Limb (tissue), 2 donors: ENCODE measurements around the gene PSAP.

ENCODE experiments used
- DNase-seq, 2 donors: peaks; one replicate each; pipeline ENCODE4 v3.0.0-alpha.2; 2016; ENCODE audit errors: extremely low spot score in 2 of 2

PSAP gene

GRCh38 chr10:71829171-71829570 lies 21.9 kb downstream of the PSAP start:
- no peak for DNase-seq

- DNase-seq: no peak
Measured at GRCh38 chr10:71828702-71829101, 22.3 kb downstream of the PSAP start.

GRCh38 chr10:71827852-71828251 lies 23.2 kb downstream of the PSAP start:
- DNase-seq: no peak

- no peak for DNase-seq
Measured at GRCh38 chr10:71825217-71825616, 25.8 kb downstream of the PSAP start.

- no peak for DNase-seq
Measured at GRCh38 chr10:71824333-71824732, 26.7 kb downstream of the PSAP start.

- DNase-seq: no peak
Measured at GRCh38 chr10:71823356-71823755, 27.7 kb downstream of the PSAP start.

GRCh38 chr10:71821909-71822763 lies 28.9 kb downstream of the PSAP start:
- no peak for DNase-seq

- no peak for DNase-seq
Measured at GRCh38 chr10:71820966-71821365, 30.1 kb downstream of the PSAP start.

- no peak for DNase-seq
Measured at GRCh38 chr10:71819985-71820384, 31.1 kb downstream of the PSAP start.

GRCh38 chr10:71819441-71819861 lies 31.6 kb downstream of the PSAP start:
- DNase-seq: no peak

GRCh38 chr10:71818674-71819260 lies 32.3 kb downstream of the PSAP start:
- no peak for DNase-seq

- DNase-seq: no peak
Measured at GRCh38 chr10:71817831-71818655, 33.0 kb downstream of the PSAP start.

GRCh38 chr10:71816936-71817618 lies 34.0 kb downstream of the PSAP start:
- no peak for DNase-seq

- DNase-seq: no peak
Measured at GRCh38 chr10:71816421-71816851, 34.6 kb downstream of the PSAP start.

GRCh38 chr10:71815515-71816130 lies 35.4 kb downstream of the PSAP start:
- no peak for DNase-seq

GRCh38 chr10:71814922-71815411 lies 36.1 kb downstream of the PSAP start:
- no peak for DNase-seq

- DNase-seq: no peak
Measured at GRCh38 chr10:71812913-71813590, 38.0 kb downstream of the PSAP start.

GRCh38 chr10:71812016-71812912 lies 38.8 kb downstream of the PSAP start:
- DNase-seq: peak; percentile 8 to 61

GRCh38 chr10:71811351-71811750 lies 39.7 kb downstream of the PSAP start:
- DNase-seq: no peak
